ENCODE measurements around the gene PSAPL1. TPM values are rescaled to one million over a fixed set of nuclear protein-coding genes. Genes with fewer than 3 reads are reported as not detected.

Gene PSAPL1, protein sequence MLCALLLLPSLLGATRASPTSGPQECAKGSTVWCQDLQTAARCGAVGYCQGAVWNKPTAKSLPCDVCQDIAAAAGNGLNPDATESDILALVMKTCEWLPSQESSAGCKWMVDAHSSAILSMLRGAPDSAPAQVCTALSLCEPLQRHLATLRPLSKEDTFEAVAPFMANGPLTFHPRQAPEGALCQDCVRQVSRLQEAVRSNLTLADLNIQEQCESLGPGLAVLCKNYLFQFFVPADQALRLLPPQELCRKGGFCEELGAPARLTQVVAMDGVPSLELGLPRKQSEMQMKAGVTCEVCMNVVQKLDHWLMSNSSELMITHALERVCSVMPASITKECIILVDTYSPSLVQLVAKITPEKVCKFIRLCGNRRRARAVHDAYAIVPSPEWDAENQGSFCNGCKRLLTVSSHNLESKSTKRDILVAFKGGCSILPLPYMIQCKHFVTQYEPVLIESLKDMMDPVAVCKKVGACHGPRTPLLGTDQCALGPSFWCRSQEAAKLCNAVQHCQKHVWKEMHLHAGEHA
- not detected for total RNA-seq
- long read RNA-seq, donor 1, result 0 reads
- long read RNA-seq, donor 2, result 0 reads

DNA sequence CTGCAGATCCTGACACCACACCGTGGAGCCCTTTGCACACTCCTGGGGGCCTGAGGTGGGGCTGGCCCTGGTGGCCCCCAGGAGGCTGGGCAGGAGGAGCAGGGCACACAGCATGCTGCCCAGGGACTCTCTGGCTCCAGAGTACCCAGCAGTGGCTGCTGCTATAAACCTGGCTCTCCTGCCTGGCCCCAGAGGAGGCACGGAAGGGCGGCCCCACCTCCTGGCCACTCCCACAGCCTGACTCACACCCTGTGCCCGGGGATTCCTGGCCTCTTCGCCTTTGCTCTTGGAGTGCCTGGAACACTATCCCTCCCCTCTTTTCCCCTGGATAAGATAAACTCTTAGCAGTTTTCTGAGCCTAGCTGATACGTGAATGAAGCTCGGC is at the start of gene PSAPL1:
PSAPL1 (minus strand) TSS at position 165 of the 385 bp plus-strand sequence; CDS start at position 114, 51 bp downstream.
- intact Hi-C loops (cut with DNase I), result no loop called here
- DNase-seq (ENCODE audit: low spot score), result no peak

- no peak for DNase-seq (ENCODE audit: low spot score)
- intact Hi-C loops (cut with DNase I), result no loop called here
Observed at GRCh38 chr4:7481227-7481626, 46.5 kb upstream of the PSAPL1 start.

DNA sequence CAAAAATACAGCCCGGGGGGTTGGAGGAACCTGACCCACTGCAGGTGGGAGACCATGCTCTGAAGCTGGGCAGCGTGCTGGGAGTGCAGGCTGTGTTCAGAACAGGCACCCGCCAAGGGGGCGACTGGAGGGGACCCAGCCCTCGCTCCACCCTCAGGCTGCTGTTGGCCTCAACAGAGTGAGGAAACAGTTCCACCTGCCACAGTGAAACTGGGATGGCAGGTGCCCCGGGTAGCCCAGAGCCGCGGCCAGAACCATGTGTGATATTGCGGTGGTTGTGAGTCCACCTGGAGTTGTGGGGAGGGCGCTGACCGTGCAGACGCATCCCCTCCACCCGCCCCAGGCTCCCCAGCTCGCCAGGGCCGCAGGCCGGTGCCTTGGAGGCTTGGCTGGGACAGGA is 45.7 kb upstream of the PSAPL1 start:
- intact Hi-C loops (cut with DNase I), result no loop called here
- no peak for DNase-seq (ENCODE audit: low spot score)

DNA sequence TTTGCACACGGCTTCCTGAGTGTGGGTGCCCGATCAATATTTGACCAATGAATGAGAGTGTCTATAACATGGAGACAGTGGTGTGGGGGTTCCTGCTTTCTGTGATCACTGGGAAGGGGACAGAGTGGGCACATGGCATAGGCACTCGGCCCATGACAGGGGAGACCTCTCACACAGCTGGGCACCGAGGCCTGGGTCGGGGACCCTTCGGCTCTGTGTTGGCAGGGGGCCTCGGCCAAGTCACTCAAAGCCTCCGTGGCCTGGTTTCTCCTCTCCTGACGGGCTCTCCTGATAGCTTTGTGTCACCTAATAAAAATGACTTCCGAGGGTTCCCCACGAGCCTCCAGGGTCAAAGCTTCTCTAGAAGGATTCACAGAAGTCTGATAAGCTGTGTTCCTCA is 43.9 kb upstream of the PSAPL1 start:
- intact Hi-C loops (cut with DNase I), result no loop called here
- peak; percentile 74 for DNase-seq (ENCODE audit: low spot score)

GRCh38 chr4:7477695-7478094 is 43.0 kb upstream of the PSAPL1 start:
- intact Hi-C loops (cut with DNase I), result no loop called here
- DNase-seq (ENCODE audit: low spot score), result no peak

GRCh38 chr4:7476820-7477219 is 42.1 kb upstream of the PSAPL1 start:
- intact Hi-C loops (cut with DNase I), result no loop called here
- no peak for DNase-seq (ENCODE audit: low spot score)

GRCh38 chr4:7475207-7475606 is 40.5 kb upstream of the PSAPL1 start:
- intact Hi-C loops (cut with DNase I), result no loop called here
- DNase-seq (ENCODE audit: low spot score), result peak; percentile 63

DNA sequence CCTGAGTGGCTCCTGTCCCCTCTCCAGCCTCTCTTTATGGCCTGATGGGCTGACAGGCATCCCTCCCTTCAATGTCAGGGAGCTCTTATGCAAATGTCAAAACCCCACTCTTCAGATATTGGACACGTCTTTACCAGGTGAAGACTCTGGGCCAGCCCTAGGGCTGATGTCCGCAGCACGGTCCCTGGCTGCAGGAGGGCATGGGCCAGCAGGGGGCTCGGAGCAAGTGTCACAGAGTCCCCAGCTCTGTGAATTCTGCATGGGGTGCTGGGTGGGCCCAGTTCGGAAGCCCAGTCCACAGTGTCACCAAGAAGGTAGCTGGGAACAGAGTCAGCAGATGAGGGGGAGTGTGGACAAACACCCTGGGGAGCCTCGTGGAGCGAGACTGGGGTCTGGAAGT is 39.6 kb upstream of the PSAPL1 start:
- intact Hi-C loops (cut with DNase I), result no loop called here
- DNase-seq (ENCODE audit: low spot score), result no peak

DNA sequence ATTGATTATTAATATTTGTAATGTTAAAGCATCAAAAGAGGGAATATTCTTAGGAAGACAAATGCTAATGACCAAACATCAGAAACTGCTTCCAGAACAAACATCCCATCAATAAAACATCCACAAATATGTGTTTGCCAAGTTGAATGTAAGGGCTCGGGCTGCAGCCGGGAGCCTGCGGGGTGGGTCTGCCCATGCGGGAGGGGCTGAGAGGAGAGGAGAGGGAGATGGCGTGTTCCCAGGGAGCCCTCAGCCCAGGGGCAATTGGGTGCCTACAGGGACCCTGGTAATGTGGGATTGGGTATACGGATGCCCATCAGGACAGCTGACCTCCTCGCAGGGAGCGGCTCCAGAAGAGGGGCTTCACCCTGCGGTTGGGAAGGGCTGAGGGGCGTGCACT is 38.4 kb upstream of the PSAPL1 start:
- no peak for DNase-seq (ENCODE audit: low spot score)
- intact Hi-C loops (cut with DNase I), result no loop called here

DNA sequence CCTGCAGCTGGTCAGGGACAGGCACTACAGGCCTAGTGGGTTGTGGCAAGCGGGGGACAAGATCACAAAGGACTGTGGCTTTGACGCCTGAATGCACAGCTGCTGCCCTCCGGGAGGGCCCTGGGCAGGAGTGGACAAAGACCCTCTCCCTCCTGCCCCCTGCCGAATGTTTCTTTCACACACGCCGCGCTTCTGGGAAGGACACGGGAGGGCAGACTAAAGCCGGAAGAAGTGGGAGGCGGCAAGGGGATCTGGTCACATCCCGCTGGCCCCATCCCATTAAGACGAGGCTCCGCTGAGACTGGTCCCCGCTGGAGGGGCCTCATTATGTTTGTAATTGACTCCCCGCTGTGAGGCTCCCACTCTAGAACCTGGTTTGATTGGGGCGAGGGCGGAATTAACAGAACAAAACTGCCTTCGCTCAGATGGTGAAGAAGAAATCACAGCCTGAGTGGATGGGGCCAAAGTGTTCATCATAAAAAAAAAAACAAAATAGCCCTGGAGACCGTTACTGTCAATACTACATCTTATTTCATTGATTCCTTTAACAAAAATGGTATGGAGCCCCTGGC is 37.8 kb upstream of the PSAPL1 start:
- DNase-seq (ENCODE audit: low spot score), result no peak
- intact Hi-C loops (cut with DNase I), result no loop called here

GRCh38 chr4:7470522-7471128 is 35.9 kb upstream of the PSAPL1 start:
- intact Hi-C loops (cut with DNase I), result no loop called here
- DNase-seq (ENCODE audit: low spot score), result peak; percentile 57

DNA sequence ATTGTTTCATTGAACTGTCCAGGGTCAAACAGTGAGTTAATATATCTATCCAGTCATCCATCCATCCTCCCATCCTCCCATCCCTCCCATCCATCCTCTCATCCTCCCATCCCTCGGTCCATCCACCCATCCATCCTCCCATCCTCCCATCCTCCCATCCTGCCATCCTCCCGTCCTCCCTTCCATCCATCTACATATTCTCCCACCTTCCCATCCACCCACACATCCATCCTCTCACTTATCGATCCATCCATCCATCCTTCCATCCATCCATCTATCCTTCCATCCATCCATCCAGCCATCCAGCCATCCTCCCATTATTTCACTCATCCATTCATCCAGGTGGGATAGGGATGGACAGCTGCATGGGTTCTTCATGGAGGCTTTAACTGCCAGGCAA is 35.4 kb upstream of the PSAPL1 start:
- intact Hi-C loops (cut with DNase I), result no loop called here
- DNase-seq (ENCODE audit: low spot score), result no peak

- intact Hi-C loops (cut with DNase I), result loop anchor here in 1 of 2 donors (10.0 kb wide), 1 partner anchor 256 kb away; no protein-coding TSS in a partner anchor
- DNase-seq (ENCODE audit: low spot score), result no peak
Observed at GRCh38 chr4:7469023-7469422, 34.3 kb upstream of the PSAPL1 start.

GRCh38 chr4:7467471-7467870 is 32.7 kb upstream of the PSAPL1 start:
- no peak for DNase-seq (ENCODE audit: low spot score)
- intact Hi-C loops (cut with DNase I), result loop anchor here in 1 of 2 donors (10.0 kb wide), 1 partner anchor 257 kb away; no protein-coding TSS in a partner anchor

GRCh38 chr4:7466904-7467303 is 32.2 kb upstream of the PSAPL1 start:
- intact Hi-C loops (cut with DNase I), result loop anchor here in 1 of 2 donors (10.0 kb wide), 1 partner anchor 258 kb away; no protein-coding TSS in a partner anchor
- no peak for DNase-seq (ENCODE audit: low spot score)

DNA sequence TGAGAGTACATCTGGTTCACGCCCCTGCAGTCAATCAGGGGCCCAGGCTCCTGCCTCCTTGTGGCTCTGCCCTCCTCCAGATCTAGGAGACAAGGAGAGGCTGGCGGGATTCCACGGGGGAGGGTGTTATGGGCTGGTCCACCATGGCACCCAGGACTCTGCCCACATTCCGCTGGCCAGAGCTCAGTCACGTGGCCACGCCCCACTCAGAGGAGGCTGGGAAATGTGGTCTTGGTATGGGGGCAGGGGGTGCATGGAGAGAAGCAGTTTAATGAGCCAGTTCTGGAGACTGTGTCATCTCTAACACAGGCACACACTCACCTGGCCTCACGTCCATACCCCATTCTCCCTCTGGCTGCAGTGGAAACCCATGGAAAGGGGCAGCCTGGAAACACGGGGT is 31.5 kb upstream of the PSAPL1 start:
- intact Hi-C loops (cut with DNase I), result loop anchor here in 1 of 2 donors (10.0 kb wide), 1 partner anchor 259 kb away; no protein-coding TSS in a partner anchor
- DNase-seq (ENCODE audit: low spot score), result no peak

GRCh38 chr4:7465017-7465416 is 30.3 kb upstream of the PSAPL1 start:
- DNase-seq (ENCODE audit: low spot score), result no peak
- intact Hi-C loops (cut with DNase I), result loop anchor here in 1 of 2 donors (10.0 kb wide), 1 partner anchor 260 kb away; no protein-coding TSS in a partner anchor

GRCh38 chr4:7464259-7464655 is 29.5 kb upstream of the PSAPL1 start:
- no peak for DNase-seq (ENCODE audit: low spot score)
- intact Hi-C loops (cut with DNase I), result loop anchor here (5.0 to 10.0 kb wide), 2 partner anchors 258 to 261 kb away; no protein-coding TSS in a partner anchor

GRCh38 chr4:7463566-7464258 is 29.0 kb upstream of the PSAPL1 start:
- intact Hi-C loops (cut with DNase I), result loop anchor here (5.0 to 10.0 kb wide), 2 partner anchors 259 to 261 kb away; no protein-coding TSS in a partner anchor
- no peak for DNase-seq (ENCODE audit: low spot score)
